OCI-LY7 (cell line): ENCODE results near the gene PSTPIP2. TPM values are rescaled to one million over a fixed set of nuclear protein-coding genes. Genes with fewer than 3 reads are reported as not detected.
"Not testable (repeated sequence)": the region's sequence is repeated elsewhere in the genome, so short reads cannot be mapped to it uniquely, and the experiment has no call there.

Source experiments
- BruUV-seq: library from RNA; stranded (reverse); fragments of 400-500 nt; replicated peaks from 2 replicates; lab custom pipeline; 2021; lab: Mats Ljungman, UMichigan
- CTCF ChIA-PET: fragments of 300-600 bp; sonication (Branson Sonifier 250); formaldehyde crosslinking; loops from one replicate; lab custom pipeline; 2022; ENCODE audit warnings: antibody characterized with exemption; ENCODE audit not compliant: unreplicated experiment; lab: Charles Lee
- POLR2A ChIA-PET: fragments of 300-600 bp; sonication (Branson Sonifier 250); formaldehyde crosslinking; loops from one replicate; lab custom pipeline; 2022; ENCODE audit warnings: antibody characterized with exemption; lab: Charles Lee
- DNase-seq: peaks from one replicate; pipeline ENCODE4 v3.0.0-alpha.2; 2015; ENCODE audit warnings: low spot score
- H2AFZ ChIP-seq: fragments of 200-600 bp; sonication (generic), shearing (Covaris generic); 2 replicates; pipeline ENCODE4 v1.6.1; 2014; ENCODE audit warnings: mild to moderate bottlenecking, antibody characterized with exemption, low read length, moderate library complexity
- H3K27ac ChIP-seq: fragments of 200-600 bp; sonication (generic); 2 replicates; pipeline ENCODE4 v1.5.1; 2014; ENCODE audit warnings: mixed run types, low read depth, mild to moderate bottlenecking, moderate library complexity, low read length, inconsistent platforms; ENCODE audit not compliant: poor library complexity, severe bottlenecking
- H3K36me3 ChIP-seq: fragments of 200-600 bp; sonication (generic); 2 replicates; pipeline ENCODE4 v1.6.1; 2014; ENCODE audit warnings: mild to moderate bottlenecking, antibody characterized with exemption, low read length, moderate library complexity, mixed read lengths; ENCODE audit not compliant: insufficient read depth
- H3K4me1 ChIP-seq: fragments of 200-600 bp; sonication (generic); 2 replicates; pipeline ENCODE4 v1.5.1; 2014; ENCODE audit warnings: mild to moderate bottlenecking, low read length; ENCODE audit not compliant: insufficient read depth, poor library complexity, severe bottlenecking
- H3K4me2 ChIP-seq: fragments of 200-600 bp; sonication (generic); 2 replicates; pipeline ENCODE4 v1.6.1; 2014; ENCODE audit warnings: mild to moderate bottlenecking, low read length
- H3K4me3 ChIP-seq: fragments of 200-600 bp; sonication (generic); 2 replicates; pipeline ENCODE4 v1.5.1; 2014; ENCODE audit warnings: mild to moderate bottlenecking, low read depth, low read length; ENCODE audit not compliant: poor library complexity, severe bottlenecking
- H3K79me2 ChIP-seq: fragments of 200-600 bp; sonication (generic); 2 replicates; pipeline ENCODE4 v1.6.1; 2016; ENCODE audit warnings: low read depth, mild to moderate bottlenecking, low read length, moderate library complexity, mixed read lengths; ENCODE audit not compliant: insufficient read depth
- H3K9me2 ChIP-seq: fragments of 200-600 bp; sonication (generic); 2 replicates; pipeline ENCODE4 v1.6.1; 2016; ENCODE audit warnings: mild to moderate bottlenecking, low read length, mixed read lengths; ENCODE audit not compliant: insufficient read depth
- H3K9me3 ChIP-seq: fragments of 200-600 bp; sonication (generic); 2 replicates; pipeline ENCODE4 v1.6.1; 2014; ENCODE audit warnings: mild to moderate bottlenecking, mixed run types, low read length, mixed read lengths
- H4K20me1 ChIP-seq: fragments of 200-600 bp; sonication (generic); 2 replicates; pipeline ENCODE4 v1.6.1; 2014; ENCODE audit warnings: mild to moderate bottlenecking, antibody characterized with exemption, low read length, moderate library complexity, mixed read lengths; ENCODE audit not compliant: insufficient read depth
- EZH2phosphoT487 ChIP-seq: fragments of 200-600 bp; sonication (generic); IDR thresholded peaks from 2 replicates; pipeline ENCODE4 v1.6.1; 2018; ENCODE audit warnings: low read depth, borderline replicate concordance, mild to moderate bottlenecking, mixed run types, antibody characterized with exemption, low read length, moderate library complexity, mixed read lengths
- intact Hi-C: fragments of 100-400 bp; cut with micrococcal nuclease; formaldehyde crosslinking; loops from one replicate; pipeline ENCODE4 v1.10.0; 2022; ENCODE audit not compliant: unreplicated experiment
- total RNA-seq, 2 experiments: library from RNA; depleted of rRNA in 1 of 2; stranded (reverse); fragments of >200 nt in 1 of 2; shearing (Covaris generic) in 1 of 2; gene quantifications; 2 replicates each; pipeline ENCODE4 v1.2.3, GENCODE V29; 2014 to 2022
- TF ChIP-seq, protein P1 (sequence below): fragments of 200-600 bp; sonication (generic); conservative IDR thresholded peaks from 2 replicates; pipeline ENCODE4 v1.5.1; 2014; ENCODE audit warnings: mild to moderate bottlenecking, antibody characterized with exemption, low read length, moderate library complexity, mixed read lengths

PSTPIP2 gene
- total RNA-seq, 2 experiments from 2014 or later: not detected

DNA sequence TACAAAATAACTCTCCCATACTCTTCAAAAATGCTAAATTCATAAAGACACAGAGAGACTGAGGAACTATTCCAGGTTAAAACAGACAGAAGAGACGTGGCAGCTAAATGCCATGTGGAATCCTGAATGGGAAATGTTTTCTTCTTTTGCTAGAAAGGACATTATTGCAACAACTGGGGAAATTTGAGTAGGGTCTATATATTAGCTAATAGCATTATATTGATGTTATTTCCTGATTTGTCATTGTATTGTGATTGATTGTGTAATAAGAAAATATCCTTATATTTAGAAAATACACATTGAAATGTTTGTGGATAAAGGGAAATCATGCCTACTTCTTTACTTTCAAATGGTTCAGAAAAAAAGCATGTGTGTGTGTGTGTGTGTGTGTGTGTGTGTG is 23.4 kb downstream of the PSTPIP2 start:
- Histone ChIP-seq H3K9me3 (no peaks in the 10 kb centered on the region), H3K36me3 (no peaks in the 10 kb centered on the region), H4K20me1 (no peaks in the 10 kb centered on the region), H3K27ac (no peak overlapping the region), H2AFZ (no peak overlapping the region), H3K4me2 (no peak overlapping the region), H3K9me2 (no peaks in the 10 kb centered on the region), H3K79me2 (no peaks in the 10 kb centered on the region), H3K4me1 (no peaks in the 10 kb centered on the region), H3K4me3 (no peak overlapping the region)
- no peak for DNase-seq
- no peak for TF ChIP-seq EZH2phosphoT487
- TF ChIP-seq, protein P1, sequence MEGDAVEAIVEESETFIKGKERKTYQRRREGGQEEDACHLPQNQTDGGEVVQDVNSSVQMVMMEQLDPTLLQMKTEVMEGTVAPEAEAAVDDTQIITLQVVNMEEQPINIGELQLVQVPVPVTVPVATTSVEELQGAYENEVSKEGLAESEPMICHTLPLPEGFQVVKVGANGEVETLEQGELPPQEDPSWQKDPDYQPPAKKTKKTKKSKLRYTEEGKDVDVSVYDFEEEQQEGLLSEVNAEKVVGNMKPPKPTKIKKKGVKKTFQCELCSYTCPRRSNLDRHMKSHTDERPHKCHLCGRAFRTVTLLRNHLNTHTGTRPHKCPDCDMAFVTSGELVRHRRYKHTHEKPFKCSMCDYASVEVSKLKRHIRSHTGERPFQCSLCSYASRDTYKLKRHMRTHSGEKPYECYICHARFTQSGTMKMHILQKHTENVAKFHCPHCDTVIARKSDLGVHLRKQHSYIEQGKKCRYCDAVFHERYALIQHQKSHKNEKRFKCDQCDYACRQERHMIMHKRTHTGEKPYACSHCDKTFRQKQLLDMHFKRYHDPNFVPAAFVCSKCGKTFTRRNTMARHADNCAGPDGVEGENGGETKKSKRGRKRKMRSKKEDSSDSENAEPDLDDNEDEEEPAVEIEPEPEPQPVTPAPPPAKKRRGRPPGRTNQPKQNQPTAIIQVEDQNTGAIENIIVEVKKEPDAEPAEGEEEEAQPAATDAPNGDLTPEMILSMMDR: no peak
- BruUV-seq: no TSS peak
- ChIA-PET CTCF (no interaction called here), POLR2A (no interaction called here)
- intact Hi-C loops: no loop called here

DNA sequence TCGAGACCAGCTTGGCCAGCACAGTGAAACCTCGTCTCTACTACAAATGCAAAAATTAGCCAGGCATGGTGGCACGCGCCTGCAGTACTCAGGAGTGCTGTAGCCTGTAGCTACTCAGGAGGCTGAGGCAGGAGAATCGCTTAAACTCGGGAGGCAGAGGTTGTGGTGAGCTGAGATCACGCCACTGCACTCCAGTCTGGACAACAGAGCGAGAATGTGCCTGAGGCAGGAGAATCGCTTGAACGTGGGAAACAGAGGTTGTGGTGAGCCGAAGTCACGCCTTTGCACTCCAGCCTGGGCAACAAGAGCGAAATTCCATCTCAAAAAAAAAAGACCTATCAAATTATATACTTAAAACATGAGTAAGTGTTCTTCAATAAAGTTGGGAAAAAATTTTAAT is 24.7 kb downstream of the PSTPIP2 start:
- POLR2A ChIA-PET: not testable (repeated sequence)

DNA sequence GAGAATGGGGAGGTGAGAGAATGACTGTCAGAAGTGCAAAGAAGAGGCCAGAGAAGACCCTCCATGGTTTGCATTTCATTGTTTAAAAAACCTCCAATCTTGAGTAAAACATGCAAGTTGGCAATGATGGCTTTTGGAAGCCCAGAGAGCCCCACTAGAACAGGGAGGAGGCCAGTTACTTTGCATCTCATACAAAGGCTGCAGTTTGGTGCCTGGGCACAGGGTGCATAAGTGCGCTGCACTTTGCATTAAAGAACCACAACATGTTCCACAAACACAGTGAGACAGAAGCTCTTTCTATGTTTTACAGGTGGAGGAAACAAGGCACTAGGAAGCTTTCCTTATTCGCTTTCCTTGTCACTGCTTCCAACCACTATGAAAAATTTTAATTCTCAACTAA is 25.4 kb downstream of the PSTPIP2 start:
- Histone ChIP-seq H3K9me3 (no peaks in the 10 kb centered on the region), H3K4me1 (no peaks in the 10 kb centered on the region), H3K79me2 (no peaks in the 10 kb centered on the region), H3K36me3 (no peaks in the 10 kb centered on the region), H3K9me2 (no peaks in the 10 kb centered on the region), H2AFZ (no peak overlapping the region), H3K4me2 (no peak overlapping the region), H4K20me1 (no peaks in the 10 kb centered on the region), H3K27ac (no peak overlapping the region), H3K4me3 (no peak overlapping the region)
- CTCF ChIA-PET: no interaction called here
- POLR2A ChIA-PET: no interaction called here
- BruUV-seq: no TSS peak
- TF ChIP-seq, protein P1: no peak
- TF ChIP-seq EZH2phosphoT487: no peak
- intact Hi-C loops: no loop called here
- no peak for DNase-seq

More for the DNA sequence above, 24.7 kb downstream of the PSTPIP2 start:
- H3K4me2 ChIP-seq, H3K36me3 ChIP-seq, H3K79me2 ChIP-seq, BruUV-seq, H3K4me1 ChIP-seq, H2AFZ ChIP-seq, intact Hi-C loops, DNase-seq, H3K4me3 ChIP-seq, CTCF ChIA-PET, H3K9me2 ChIP-seq, H3K9me3 ChIP-seq, H4K20me1 ChIP-seq, H3K27ac ChIP-seq: not testable (repeated sequence)
